NB4 (cell line): Measurements from ENCODE around the gene OTULINL.

Source experiments
- MYC ChIP-seq: IDR thresholded peaks from 2 replicates; pipeline ENCODE4 v1.6.1; 2011; ENCODE audit warnings: low read depth, low read length
- POLR2A ChIP-seq: IDR thresholded peaks from 2 replicates; pipeline ENCODE4 v1.6.1; 2011; ENCODE audit warnings: mild to moderate bottlenecking; ENCODE audit not compliant: insufficient read length; ENCODE audit errors: extremely low read depth
- TF ChIP-seq, protein P1 (sequence below): IDR thresholded peaks from one replicate; pipeline ENCODE4 v1.5.1; 2012; ENCODE audit warnings: low read depth, low read length

DNA sequence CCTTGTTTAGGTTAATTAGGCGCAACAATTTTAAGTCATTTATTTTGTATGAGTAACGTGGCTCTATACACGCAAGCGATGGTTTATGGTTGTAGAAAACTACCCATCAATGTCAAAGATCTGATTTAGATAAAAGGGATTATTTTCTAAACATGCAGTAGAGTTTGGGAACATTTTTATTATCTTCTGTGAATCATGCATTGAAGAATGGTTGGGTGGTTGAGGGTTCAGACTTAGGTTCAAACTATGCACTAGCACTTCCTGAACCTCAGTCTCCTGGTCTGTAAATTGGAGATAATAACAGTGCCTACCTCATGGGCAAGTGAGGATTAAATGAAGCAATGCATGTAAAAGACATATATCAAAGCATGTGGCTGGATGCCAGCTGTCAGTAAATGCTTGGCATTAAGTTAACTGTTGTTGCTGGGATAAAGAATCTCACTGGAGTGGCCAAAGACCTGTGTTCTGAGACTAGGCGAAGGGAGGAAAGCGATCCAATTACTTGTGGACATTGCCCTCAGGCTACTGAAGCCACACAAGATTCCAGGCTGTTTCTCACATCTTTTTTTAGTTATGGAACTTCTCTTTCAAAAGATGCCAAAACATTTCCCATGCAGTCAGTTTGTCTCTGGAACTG is 1.1 kb upstream of the OTULINL start:
- TF ChIP-seq POLR2A = no peak
- TF ChIP-seq MYC = no peak
- TF ChIP-seq, protein P1, sequence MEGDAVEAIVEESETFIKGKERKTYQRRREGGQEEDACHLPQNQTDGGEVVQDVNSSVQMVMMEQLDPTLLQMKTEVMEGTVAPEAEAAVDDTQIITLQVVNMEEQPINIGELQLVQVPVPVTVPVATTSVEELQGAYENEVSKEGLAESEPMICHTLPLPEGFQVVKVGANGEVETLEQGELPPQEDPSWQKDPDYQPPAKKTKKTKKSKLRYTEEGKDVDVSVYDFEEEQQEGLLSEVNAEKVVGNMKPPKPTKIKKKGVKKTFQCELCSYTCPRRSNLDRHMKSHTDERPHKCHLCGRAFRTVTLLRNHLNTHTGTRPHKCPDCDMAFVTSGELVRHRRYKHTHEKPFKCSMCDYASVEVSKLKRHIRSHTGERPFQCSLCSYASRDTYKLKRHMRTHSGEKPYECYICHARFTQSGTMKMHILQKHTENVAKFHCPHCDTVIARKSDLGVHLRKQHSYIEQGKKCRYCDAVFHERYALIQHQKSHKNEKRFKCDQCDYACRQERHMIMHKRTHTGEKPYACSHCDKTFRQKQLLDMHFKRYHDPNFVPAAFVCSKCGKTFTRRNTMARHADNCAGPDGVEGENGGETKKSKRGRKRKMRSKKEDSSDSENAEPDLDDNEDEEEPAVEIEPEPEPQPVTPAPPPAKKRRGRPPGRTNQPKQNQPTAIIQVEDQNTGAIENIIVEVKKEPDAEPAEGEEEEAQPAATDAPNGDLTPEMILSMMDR = no peak
